ENCODE measurements around the gene TNIK.

GRCh38 chr3:171199473-171199829, 260.8 kb downstream of the TNIK start:
- TF ChIP-seq, protein P1, sequence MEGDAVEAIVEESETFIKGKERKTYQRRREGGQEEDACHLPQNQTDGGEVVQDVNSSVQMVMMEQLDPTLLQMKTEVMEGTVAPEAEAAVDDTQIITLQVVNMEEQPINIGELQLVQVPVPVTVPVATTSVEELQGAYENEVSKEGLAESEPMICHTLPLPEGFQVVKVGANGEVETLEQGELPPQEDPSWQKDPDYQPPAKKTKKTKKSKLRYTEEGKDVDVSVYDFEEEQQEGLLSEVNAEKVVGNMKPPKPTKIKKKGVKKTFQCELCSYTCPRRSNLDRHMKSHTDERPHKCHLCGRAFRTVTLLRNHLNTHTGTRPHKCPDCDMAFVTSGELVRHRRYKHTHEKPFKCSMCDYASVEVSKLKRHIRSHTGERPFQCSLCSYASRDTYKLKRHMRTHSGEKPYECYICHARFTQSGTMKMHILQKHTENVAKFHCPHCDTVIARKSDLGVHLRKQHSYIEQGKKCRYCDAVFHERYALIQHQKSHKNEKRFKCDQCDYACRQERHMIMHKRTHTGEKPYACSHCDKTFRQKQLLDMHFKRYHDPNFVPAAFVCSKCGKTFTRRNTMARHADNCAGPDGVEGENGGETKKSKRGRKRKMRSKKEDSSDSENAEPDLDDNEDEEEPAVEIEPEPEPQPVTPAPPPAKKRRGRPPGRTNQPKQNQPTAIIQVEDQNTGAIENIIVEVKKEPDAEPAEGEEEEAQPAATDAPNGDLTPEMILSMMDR (IDR thresholded peaks at IDR 0.05), result no peak
- no peak for TF ChIP-seq POLR2A (IDR thresholded peaks at IDR 0.05)
- TF ChIP-seq POLR2AphosphoS5 (IDR thresholded peaks at IDR 0.05), result no peak
